Measurements from ENCODE around the gene PIP5K1B.

The PIP5K1B gene

GRCh38 chr9:68927165-68927564 is 222.1 kb downstream of the PIP5K1B start:
- Mint-ChIP-seq H3K36me3 (peaks cover 74% of the 10 kb centered on the region), H3K4me1 (peaks cover 6% of the 10 kb centered on the region), H3K27ac (no peak overlapping the region), H3K4me3 (no peak overlapping the region), H3K27me3 (no peaks in the 10 kb centered on the region), H3K9me3 (no peaks in the 10 kb centered on the region)
- no peak for ATAC-seq

GRCh38 chr9:68931821-68932220 is 226.8 kb downstream of the PIP5K1B start:
- no peak for ATAC-seq
- no peaks in the 10 kb centered on the region for H3K27me3 Mint-ChIP-seq
- no peak overlapping the region for H3K27ac Mint-ChIP-seq
- no peaks in the 10 kb centered on the region for H3K9me3 Mint-ChIP-seq
- H3K4me1 Mint-ChIP-seq: peaks cover 25% of the 10 kb centered on the region
- H3K4me3 Mint-ChIP-seq: no peak overlapping the region
- peaks cover 81% of the 10 kb centered on the region for H3K36me3 Mint-ChIP-seq

GRCh38 chr9:68932458-68932857 is 227.4 kb downstream of the PIP5K1B start:
- Mint-ChIP-seq H3K36me3 (peaks cover 81% of the 10 kb centered on the region), H3K4me3 (no peak overlapping the region), H3K27ac (peak overlapping the region; percentile 55), H3K4me1 (peaks cover 26% of the 10 kb centered on the region), H3K27me3 (no peaks in the 10 kb centered on the region), H3K9me3 (no peaks in the 10 kb centered on the region)
- no peak for ATAC-seq

GRCh38 chr9:68933434-68934328 is 228.6 kb downstream of the PIP5K1B start:
- H3K4me3 Mint-ChIP-seq: no peak overlapping the region
- peak overlapping the region; percentile 55 for H3K27ac Mint-ChIP-seq
- ATAC-seq: peak; percentile 68
- peaks cover 81% of the 10 kb centered on the region for H3K36me3 Mint-ChIP-seq
- H3K9me3 Mint-ChIP-seq: no peaks in the 10 kb centered on the region
- no peaks in the 10 kb centered on the region for H3K27me3 Mint-ChIP-seq
- peaks cover 30% of the 10 kb centered on the region for H3K4me1 Mint-ChIP-seq

- no peak overlapping the region for H3K4me3 Mint-ChIP-seq
- peaks cover 81% of the 10 kb centered on the region for H3K36me3 Mint-ChIP-seq
- H3K4me1 Mint-ChIP-seq: peaks cover 30% of the 10 kb centered on the region
- H3K9me3 Mint-ChIP-seq: no peaks in the 10 kb centered on the region
- ATAC-seq: no peak
- H3K27me3 Mint-ChIP-seq: no peaks in the 10 kb centered on the region
- H3K27ac Mint-ChIP-seq: peak overlapping the region; percentile 55
These were observed 229.2 kb downstream of the PIP5K1B start for GRCh38 chr9:68934329-68934644.

- no peak overlapping the region for H3K27ac Mint-ChIP-seq
- no peaks in the 10 kb centered on the region for H3K27me3 Mint-ChIP-seq
- peaks cover 74% of the 10 kb centered on the region for H3K36me3 Mint-ChIP-seq
- H3K4me3 Mint-ChIP-seq: no peak overlapping the region
- H3K4me1 Mint-ChIP-seq: peaks cover 5% of the 10 kb centered on the region
- no peaks in the 10 kb centered on the region for H3K9me3 Mint-ChIP-seq
- no peak for ATAC-seq
These were observed 235.5 kb downstream of the PIP5K1B start for GRCh38 chr9:68940573-68940972.

- peaks cover 8% of the 10 kb centered on the region for H3K4me1 Mint-ChIP-seq
- H3K9me3 Mint-ChIP-seq: no peaks in the 10 kb centered on the region
- H3K27ac Mint-ChIP-seq: no peak overlapping the region
- no peak for ATAC-seq
- peaks cover 73% of the 10 kb centered on the region for H3K36me3 Mint-ChIP-seq
- no peaks in the 10 kb centered on the region for H3K27me3 Mint-ChIP-seq
- no peak overlapping the region for H3K4me3 Mint-ChIP-seq
These were observed 236.9 kb downstream of the PIP5K1B start for GRCh38 chr9:68941780-68942459.

- Mint-ChIP-seq H3K36me3 (peaks cover 73% of the 10 kb centered on the region), H3K4me3 (no peak overlapping the region), H3K9me3 (no peaks in the 10 kb centered on the region), H3K27ac (no peak overlapping the region), H3K27me3 (no peaks in the 10 kb centered on the region), H3K4me1 (peaks cover 13% of the 10 kb centered on the region)
- ATAC-seq: no peak
These were observed 237.8 kb downstream of the PIP5K1B start for GRCh38 chr9:68942790-68943189.

- H3K27me3 Mint-ChIP-seq: no peaks in the 10 kb centered on the region
- H3K9me3 Mint-ChIP-seq: no peaks in the 10 kb centered on the region
- H3K36me3 Mint-ChIP-seq: peaks cover 75% of the 10 kb centered on the region
- peaks cover 46% of the 10 kb centered on the region for H3K4me1 Mint-ChIP-seq
- ATAC-seq: no peak
- H3K27ac Mint-ChIP-seq: peak overlapping the region; percentile 57
- no peak overlapping the region for H3K4me3 Mint-ChIP-seq
These were observed 242.0 kb downstream of the PIP5K1B start for GRCh38 chr9:68947015-68947414.

- H3K9me3 Mint-ChIP-seq: no peaks in the 10 kb centered on the region
- no peaks in the 10 kb centered on the region for H3K27me3 Mint-ChIP-seq
- peak; percentile 58 for ATAC-seq
- peak overlapping the region; percentile 57 for H3K27ac Mint-ChIP-seq
- peaks cover 56% of the 10 kb centered on the region for H3K4me1 Mint-ChIP-seq
- H3K4me3 Mint-ChIP-seq: no peak overlapping the region
- peaks cover 80% of the 10 kb centered on the region for H3K36me3 Mint-ChIP-seq
These were observed 243.0 kb downstream of the PIP5K1B start for GRCh38 chr9:68947842-68948569.

GRCh38 chr9:68949271-68950000 is 244.4 kb downstream of the PIP5K1B start:
- Mint-ChIP-seq H3K27me3 (no peaks in the 10 kb centered on the region), H3K4me3 (no peak overlapping the region), H3K4me1 (peaks cover 67% of the 10 kb centered on the region), H3K36me3 (peaks cover 86% of the 10 kb centered on the region), H3K9me3 (no peaks in the 10 kb centered on the region), H3K27ac (peak overlapping the region; percentile 57)
- ATAC-seq: no peak

GRCh38 chr9:68950188-68950587 is 245.1 kb downstream of the PIP5K1B start:
- ATAC-seq: no peak
- Mint-ChIP-seq H3K27ac (peak overlapping the region; percentile 57), H3K4me1 (peaks cover 70% of the 10 kb centered on the region), H3K27me3 (no peaks in the 10 kb centered on the region), H3K9me3 (no peaks in the 10 kb centered on the region), H3K36me3 (peaks cover 86% of the 10 kb centered on the region), H3K4me3 (no peak overlapping the region)

GRCh38 chr9:68950689-68951088 is 245.6 kb downstream of the PIP5K1B start:
- peak overlapping the region; percentile 57 for H3K27ac Mint-ChIP-seq
- peaks cover 70% of the 10 kb centered on the region for H3K4me1 Mint-ChIP-seq
- H3K27me3 Mint-ChIP-seq: no peaks in the 10 kb centered on the region

GRCh38 chr9:68951879-68952659 is 247.0 kb downstream of the PIP5K1B start:
- H3K36me3 Mint-ChIP-seq: peaks cover 84% of the 10 kb centered on the region
- H3K4me1 Mint-ChIP-seq: peaks cover 65% of the 10 kb centered on the region
- peak overlapping the region; percentile 26 for H3K4me3 Mint-ChIP-seq
- peak; percentile 80 for ATAC-seq
- H3K9me3 Mint-ChIP-seq: peaks cover 2% of the 10 kb centered on the region
- no peaks in the 10 kb centered on the region for H3K27me3 Mint-ChIP-seq
- peak overlapping the region; percentile 68 for H3K27ac Mint-ChIP-seq

More at GRCh38 chr9:68950689-68951088, 245.6 kb downstream of the PIP5K1B start:
- no peak overlapping the region for H3K4me3 Mint-ChIP-seq
- H3K36me3 Mint-ChIP-seq: peaks cover 86% of the 10 kb centered on the region
- ATAC-seq: no peak
- no peaks in the 10 kb centered on the region for H3K9me3 Mint-ChIP-seq

Measured in stimulated activated memory B cell treated with anti-CD40 and anti-IgM and Interleukin-4, amounts not matched to agents 10 μg/mL and 1 μg/mL and 100 μg/mL, for 72 hours (primary cell).